GM12878 (cell line): ENCODE measurements around the gene TPCN2.
A peak's percentile ranks its signal among the peaks of the same experiment; 100 is the strongest.

Source experiments
- CBFB ChIP-seq: IDR thresholded peaks from 2 replicates; pipeline ENCODE4 v1.6.1; 2016; ENCODE audit warnings: antibody characterized with exemption, low read depth
- CEBPB ChIP-seq, 2 experiments: fragments of 150-350 bp in 1 of 2; IDR thresholded peaks; 2 replicates each; pipeline ENCODE4 v1.6.1; 2012 to 2014; ENCODE audit warnings: low read depth in 2 of 2, low read length in 2 of 2, borderline replicate concordance in 1 of 2, inconsistent platforms in 1 of 2
- EP300 ChIP-seq, 2 experiments: fragments of 150-350 bp in 1 of 2; IDR thresholded peaks; 2 replicates each; pipeline ENCODE4 v1.6.1; 2011 to 2012; ENCODE audit warnings: low read depth in 2 of 2, low read length in 2 of 2, borderline replicate concordance in 1 of 2, improper control_type of control experiment in 1 of 2, inconsistent platforms in 1 of 2; ENCODE audit not compliant: control insufficient read depth in 1 of 2
- EZH2 ChIP-seq: IDR thresholded peaks from 2 replicates; pipeline ENCODE4 v1.6.1; 2012; ENCODE audit warnings: low read depth, mild to moderate bottlenecking, control low read depth, inconsistent platforms, low read length, borderline replicate concordance; ENCODE audit not compliant: control insufficient read depth
- GABPA ChIP-seq: IDR thresholded peaks from 2 replicates; pipeline ENCODE4 v1.6.1; 2014; ENCODE audit warnings: antibody characterized with exemption, low read depth, mild to moderate bottlenecking, inconsistent platforms
- MYB ChIP-seq: fragments of 150-350 bp; IDR thresholded peaks from 2 replicates; pipeline ENCODE4 v1.6.1; 2014; ENCODE audit warnings: mild to moderate bottlenecking, low read depth, low read length, borderline replicate concordance
- POLR2A ChIP-seq: IDR thresholded peaks from 2 replicates; pipeline ENCODE4 v1.6.1; 2011; ENCODE audit warnings: low read depth, mild to moderate bottlenecking, low read length
- POLR2AphosphoS5 ChIP-seq: IDR thresholded peaks from 2 replicates; pipeline ENCODE4 v1.6.1; 2011; ENCODE audit warnings: mild to moderate bottlenecking, low read length, inconsistent platforms
- SRF ChIP-seq, 2 experiments: IDR thresholded peaks; 2 replicates each; pipeline ENCODE4 v1.6.1; 2011; ENCODE audit warnings: low read depth in 2 of 2, low read length in 2 of 2, mild to moderate bottlenecking in 1 of 2, moderate library complexity in 1 of 2
- TF ChIP-seq, protein P1 (sequence below), 3 experiments: IDR thresholded peaks in 2 of 3; conservative IDR thresholded peaks in 1 of 3; 2 replicates each; pipeline ENCODE4 v1.5.1; 2011; ENCODE audit warnings: low read depth in 3 of 3, low read length in 3 of 3, mild to moderate bottlenecking in 3 of 3, control low read depth in 2 of 3, moderate library complexity in 2 of 3, inconsistent platforms in 1 of 3, mixed read lengths in 1 of 3; ENCODE audit not compliant: control insufficient read depth in 2 of 3, insufficient read depth in 1 of 3; ENCODE audit errors: extremely low read depth in 1 of 3
- TF ChIP-seq, protein P2 (sequence below): fragments of 450-650 bp; IDR thresholded peaks from 2 replicates; pipeline ENCODE4 v1.6.1; 2016; ENCODE audit warnings: mild to moderate bottlenecking
- TF ChIP-seq, protein P3 (sequence below): IDR thresholded peaks from 2 replicates; pipeline ENCODE4 v1.6.1; 2012; ENCODE audit warnings: mild to moderate bottlenecking, low read depth, low read length
- TF ChIP-seq, protein P4 (sequence below): IDR thresholded peaks from 2 replicates; pipeline ENCODE4 v1.6.1; 2011; ENCODE audit warnings: mild to moderate bottlenecking, low read depth, low read length, moderate library complexity; ENCODE audit not compliant: insufficient replicate concordance
- TF ChIP-seq, protein P5 (sequence below): fragments of 450-650 bp; IDR thresholded peaks from 2 replicates; pipeline ENCODE4 v1.6.1; 2017; ENCODE audit warnings: mild to moderate bottlenecking, moderate library complexity

DNA sequence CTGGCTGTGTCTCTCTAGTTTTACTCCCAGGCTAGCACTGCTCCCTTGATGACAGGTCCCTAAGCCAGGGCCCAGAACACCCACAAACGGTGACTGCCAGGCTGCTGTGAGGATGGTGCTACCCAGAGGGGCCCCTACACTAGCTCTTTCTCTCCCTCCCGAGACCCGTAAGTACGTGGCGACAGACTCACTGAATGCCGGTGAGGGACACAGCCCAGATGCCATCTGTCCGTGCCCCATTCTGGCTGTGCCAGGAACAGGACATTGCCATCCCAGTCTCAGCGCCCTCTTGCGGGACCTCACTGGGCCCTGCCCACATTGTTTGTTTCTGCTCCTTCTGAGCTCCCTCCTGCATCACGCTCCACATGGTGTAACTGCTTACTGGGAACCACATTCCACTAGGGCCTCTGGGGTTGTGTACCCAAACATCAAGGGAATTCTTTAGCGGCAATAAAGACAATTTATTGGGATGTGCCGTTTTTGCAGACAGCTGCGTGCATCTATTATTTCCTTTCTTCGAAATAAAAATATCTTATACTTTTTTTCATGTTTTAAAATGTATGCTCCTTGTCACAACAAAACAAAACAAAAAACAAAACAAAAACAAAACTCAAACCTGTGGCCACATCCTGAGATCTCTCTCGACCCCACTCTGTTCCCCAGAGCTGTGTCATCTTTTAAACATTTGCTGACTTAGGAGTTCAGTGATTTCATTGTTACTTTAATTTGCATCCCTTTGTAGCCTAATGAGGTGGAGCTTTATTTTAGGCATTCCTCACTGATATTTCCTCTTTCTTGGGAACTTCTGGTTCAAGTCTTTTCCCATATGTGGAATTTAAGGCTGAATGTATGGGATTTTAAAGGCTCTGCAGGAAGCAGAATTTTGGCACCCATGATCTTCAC is 4.4 kb upstream of the TPCN2 start:
- TF ChIP-seq MYB (no peak), GABPA (no peak), POLR2AphosphoS5 (no peak), SRF (IDR thresholded peaks at IDR 0.05; ENCODE audit: low read depth in 2 of 2, low read length in 2 of 2) (0 out of 4 replicates have a peak, but pooled peaks of 1 of the 2 experiments have one; percentile 4), CBFB (no peak), CEBPB (IDR thresholded peaks at IDR 0.05; ENCODE audit: borderline replicate concordance in 1 of 2, low read depth in 2 of 2, low read length in 2 of 2) (no peak), POLR2A (no peak), EP300 (IDR thresholded peaks at IDR 0.05; ENCODE audit: borderline replicate concordance in 1 of 2, control insufficient read depth in 1 of 2, low read depth in 2 of 2, low read length in 2 of 2) (no peak), EZH2 (no peak)
- TF ChIP-seq, protein P1, sequence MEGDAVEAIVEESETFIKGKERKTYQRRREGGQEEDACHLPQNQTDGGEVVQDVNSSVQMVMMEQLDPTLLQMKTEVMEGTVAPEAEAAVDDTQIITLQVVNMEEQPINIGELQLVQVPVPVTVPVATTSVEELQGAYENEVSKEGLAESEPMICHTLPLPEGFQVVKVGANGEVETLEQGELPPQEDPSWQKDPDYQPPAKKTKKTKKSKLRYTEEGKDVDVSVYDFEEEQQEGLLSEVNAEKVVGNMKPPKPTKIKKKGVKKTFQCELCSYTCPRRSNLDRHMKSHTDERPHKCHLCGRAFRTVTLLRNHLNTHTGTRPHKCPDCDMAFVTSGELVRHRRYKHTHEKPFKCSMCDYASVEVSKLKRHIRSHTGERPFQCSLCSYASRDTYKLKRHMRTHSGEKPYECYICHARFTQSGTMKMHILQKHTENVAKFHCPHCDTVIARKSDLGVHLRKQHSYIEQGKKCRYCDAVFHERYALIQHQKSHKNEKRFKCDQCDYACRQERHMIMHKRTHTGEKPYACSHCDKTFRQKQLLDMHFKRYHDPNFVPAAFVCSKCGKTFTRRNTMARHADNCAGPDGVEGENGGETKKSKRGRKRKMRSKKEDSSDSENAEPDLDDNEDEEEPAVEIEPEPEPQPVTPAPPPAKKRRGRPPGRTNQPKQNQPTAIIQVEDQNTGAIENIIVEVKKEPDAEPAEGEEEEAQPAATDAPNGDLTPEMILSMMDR (IDR thresholded peaks at IDR 0.05 in 2 of 3, conservative IDR thresholded peaks at IDR 0.05 in 1 of 3; ENCODE audit: control insufficient read depth in 2 of 3, extremely low read depth in 1 of 3, insufficient read depth in 1 of 3, low read depth in 3 of 3, low read length in 3 of 3) = peak; percentile 37 to 69 (median 60); a peak in 4 of 6 replicates
- TF ChIP-seq, protein P2, sequence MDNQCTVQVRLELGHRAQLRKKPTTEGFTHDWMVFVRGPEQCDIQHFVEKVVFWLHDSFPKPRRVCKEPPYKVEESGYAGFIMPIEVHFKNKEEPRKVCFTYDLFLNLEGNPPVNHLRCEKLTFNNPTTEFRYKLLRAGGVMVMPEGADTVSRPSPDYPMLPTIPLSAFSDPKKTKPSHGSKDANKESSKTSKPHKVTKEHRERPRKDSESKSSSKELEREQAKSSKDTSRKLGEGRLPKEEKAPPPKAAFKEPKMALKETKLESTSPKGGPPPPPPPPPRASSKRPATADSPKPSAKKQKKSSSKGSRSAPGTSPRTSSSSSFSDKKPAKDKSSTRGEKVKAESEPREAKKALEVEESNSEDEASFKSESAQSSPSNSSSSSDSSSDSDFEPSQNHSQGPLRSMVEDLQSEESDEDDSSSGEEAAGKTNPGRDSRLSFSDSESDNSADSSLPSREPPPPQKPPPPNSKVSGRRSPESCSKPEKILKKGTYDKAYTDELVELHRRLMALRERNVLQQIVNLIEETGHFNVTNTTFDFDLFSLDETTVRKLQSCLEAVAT = no peak
- TF ChIP-seq, protein P3, sequence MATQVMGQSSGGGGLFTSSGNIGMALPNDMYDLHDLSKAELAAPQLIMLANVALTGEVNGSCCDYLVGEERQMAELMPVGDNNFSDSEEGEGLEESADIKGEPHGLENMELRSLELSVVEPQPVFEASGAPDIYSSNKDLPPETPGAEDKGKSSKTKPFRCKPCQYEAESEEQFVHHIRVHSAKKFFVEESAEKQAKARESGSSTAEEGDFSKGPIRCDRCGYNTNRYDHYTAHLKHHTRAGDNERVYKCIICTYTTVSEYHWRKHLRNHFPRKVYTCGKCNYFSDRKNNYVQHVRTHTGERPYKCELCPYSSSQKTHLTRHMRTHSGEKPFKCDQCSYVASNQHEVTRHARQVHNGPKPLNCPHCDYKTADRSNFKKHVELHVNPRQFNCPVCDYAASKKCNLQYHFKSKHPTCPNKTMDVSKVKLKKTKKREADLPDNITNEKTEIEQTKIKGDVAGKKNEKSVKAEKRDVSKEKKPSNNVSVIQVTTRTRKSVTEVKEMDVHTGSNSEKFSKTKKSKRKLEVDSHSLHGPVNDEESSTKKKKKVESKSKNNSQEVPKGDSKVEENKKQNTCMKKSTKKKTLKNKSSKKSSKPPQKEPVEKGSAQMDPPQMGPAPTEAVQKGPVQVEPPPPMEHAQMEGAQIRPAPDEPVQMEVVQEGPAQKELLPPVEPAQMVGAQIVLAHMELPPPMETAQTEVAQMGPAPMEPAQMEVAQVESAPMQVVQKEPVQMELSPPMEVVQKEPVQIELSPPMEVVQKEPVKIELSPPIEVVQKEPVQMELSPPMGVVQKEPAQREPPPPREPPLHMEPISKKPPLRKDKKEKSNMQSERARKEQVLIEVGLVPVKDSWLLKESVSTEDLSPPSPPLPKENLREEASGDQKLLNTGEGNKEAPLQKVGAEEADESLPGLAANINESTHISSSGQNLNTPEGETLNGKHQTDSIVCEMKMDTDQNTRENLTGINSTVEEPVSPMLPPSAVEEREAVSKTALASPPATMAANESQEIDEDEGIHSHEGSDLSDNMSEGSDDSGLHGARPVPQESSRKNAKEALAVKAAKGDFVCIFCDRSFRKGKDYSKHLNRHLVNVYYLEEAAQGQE = no peak
- TF ChIP-seq, protein P4, sequence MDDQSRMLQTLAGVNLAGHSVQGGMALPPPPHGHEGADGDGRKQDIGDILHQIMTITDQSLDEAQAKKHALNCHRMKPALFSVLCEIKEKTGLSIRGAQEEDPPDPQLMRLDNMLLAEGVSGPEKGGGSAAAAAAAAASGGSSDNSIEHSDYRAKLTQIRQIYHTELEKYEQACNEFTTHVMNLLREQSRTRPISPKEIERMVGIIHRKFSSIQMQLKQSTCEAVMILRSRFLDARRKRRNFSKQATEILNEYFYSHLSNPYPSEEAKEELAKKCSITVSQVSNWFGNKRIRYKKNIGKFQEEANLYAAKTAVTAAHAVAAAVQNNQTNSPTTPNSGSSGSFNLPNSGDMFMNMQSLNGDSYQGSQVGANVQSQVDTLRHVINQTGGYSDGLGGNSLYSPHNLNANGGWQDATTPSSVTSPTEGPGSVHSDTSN = no peak
- TF ChIP-seq, protein P5, sequence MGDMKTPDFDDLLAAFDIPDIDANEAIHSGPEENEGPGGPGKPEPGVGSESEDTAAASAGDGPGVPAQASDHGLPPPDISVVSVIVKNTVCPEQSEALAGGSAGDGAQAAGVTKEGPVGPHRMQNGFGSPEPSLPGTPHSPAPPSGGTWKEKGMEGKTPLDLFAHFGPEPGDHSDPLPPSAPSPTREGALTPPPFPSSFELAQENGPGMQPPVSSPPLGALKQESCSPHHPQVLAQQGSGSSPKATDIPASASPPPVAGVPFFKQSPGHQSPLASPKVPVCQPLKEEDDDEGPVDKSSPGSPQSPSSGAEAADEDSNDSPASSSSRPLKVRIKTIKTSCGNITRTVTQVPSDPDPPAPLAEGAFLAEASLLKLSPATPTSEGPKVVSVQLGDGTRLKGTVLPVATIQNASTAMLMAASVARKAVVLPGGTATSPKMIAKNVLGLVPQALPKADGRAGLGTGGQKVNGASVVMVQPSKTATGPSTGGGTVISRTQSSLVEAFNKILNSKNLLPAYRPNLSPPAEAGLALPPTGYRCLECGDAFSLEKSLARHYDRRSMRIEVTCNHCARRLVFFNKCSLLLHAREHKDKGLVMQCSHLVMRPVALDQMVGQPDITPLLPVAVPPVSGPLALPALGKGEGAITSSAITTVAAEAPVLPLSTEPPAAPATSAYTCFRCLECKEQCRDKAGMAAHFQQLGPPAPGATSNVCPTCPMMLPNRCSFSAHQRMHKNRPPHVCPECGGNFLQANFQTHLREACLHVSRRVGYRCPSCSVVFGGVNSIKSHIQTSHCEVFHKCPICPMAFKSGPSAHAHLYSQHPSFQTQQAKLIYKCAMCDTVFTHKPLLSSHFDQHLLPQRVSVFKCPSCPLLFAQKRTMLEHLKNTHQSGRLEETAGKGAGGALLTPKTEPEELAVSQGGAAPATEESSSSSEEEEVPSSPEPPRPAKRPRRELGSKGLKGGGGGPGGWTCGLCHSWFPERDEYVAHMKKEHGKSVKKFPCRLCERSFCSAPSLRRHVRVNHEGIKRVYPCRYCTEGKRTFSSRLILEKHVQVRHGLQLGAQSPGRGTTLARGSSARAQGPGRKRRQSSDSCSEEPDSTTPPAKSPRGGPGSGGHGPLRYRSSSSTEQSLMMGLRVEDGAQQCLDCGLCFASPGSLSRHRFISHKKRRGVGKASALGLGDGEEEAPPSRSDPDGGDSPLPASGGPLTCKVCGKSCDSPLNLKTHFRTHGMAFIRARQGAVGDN = no peak
